HepG2 (cell line): ENCODE measurements around the gene WRAP73.

ENCODE experiments used
- ARNT ChIP-seq: fragments of 450-650 bp; IDR thresholded peaks from 2 replicates; pipeline ENCODE4 v1.6.1; 2017
- CEBPZ ChIP-seq: IDR thresholded peaks from 2 replicates; pipeline ENCODE4 v1.6.1; 2012; ENCODE audit warnings: low read length, improper control_type of control experiment
- CTCF ChIP-seq: sonication (generic); formaldehyde crosslinking; IDR thresholded peaks from 2 replicates; pipeline ENCODE4 v1.5.0; 2020; ENCODE audit warnings: mild to moderate bottlenecking, missing genetic modification reagents, moderate library complexity
- ELF1 ChIP-seq: sonication (generic); formaldehyde crosslinking; IDR thresholded peaks from 2 replicates; pipeline ENCODE4 v1.4.0; 2020; ENCODE audit warnings: missing genetic modification reagents
- ESRRA ChIP-seq: sonication (generic); formaldehyde crosslinking; IDR thresholded peaks from 2 replicates; pipeline ENCODE4 v1.5.1; 2020; ENCODE audit warnings: mild to moderate bottlenecking, low read depth, missing genetic modification reagents
- ETV6 ChIP-seq: sonication (generic); formaldehyde crosslinking; conservative IDR thresholded peaks from 2 replicates; pipeline ENCODE4 v1.4.0; 2020; ENCODE audit warnings: missing genetic modification reagents
- EZH2 ChIP-seq: conservative IDR thresholded peaks from 2 replicates; pipeline ENCODE4 v1.6.1; 2012; ENCODE audit warnings: mild to moderate bottlenecking, low read depth, low read length, moderate library complexity
- NFKBIZ ChIP-seq: IDR thresholded peaks from 2 replicates; pipeline ENCODE4 v1.6.1; 2018; ENCODE audit warnings: missing genetic modification reagents, missing compliant biosample characterization
- POLR2A ChIP-seq, 2 experiments: IDR thresholded peaks; 2 replicates each; pipeline ENCODE4 v1.6.1; 2011; ENCODE audit warnings: low read depth in 2 of 2, low read length in 2 of 2, mild to moderate bottlenecking in 1 of 2, moderate library complexity in 1 of 2; ENCODE audit not compliant: insufficient read depth in 1 of 2
- USF2 ChIP-seq, 2 experiments: sonication (generic) in 1 of 2; formaldehyde crosslinking in 1 of 2; IDR thresholded peaks; 2 replicates each; pipeline versions ENCODE4 v1.5.1 to v1.6.1; 2011 to 2020; ENCODE audit warnings: borderline replicate concordance in 1 of 2, low read depth in 1 of 2, low read length in 1 of 2, mild to moderate bottlenecking in 1 of 2, missing genetic modification reagents in 1 of 2, moderate library complexity in 1 of 2
- ZSCAN5A ChIP-seq: sonication (generic); formaldehyde crosslinking; IDR thresholded peaks from 2 replicates; pipeline ENCODE4 v1.8.0; 2022; ENCODE audit warnings: mild to moderate bottlenecking, missing genetic modification reagents, borderline replicate concordance

DNA sequence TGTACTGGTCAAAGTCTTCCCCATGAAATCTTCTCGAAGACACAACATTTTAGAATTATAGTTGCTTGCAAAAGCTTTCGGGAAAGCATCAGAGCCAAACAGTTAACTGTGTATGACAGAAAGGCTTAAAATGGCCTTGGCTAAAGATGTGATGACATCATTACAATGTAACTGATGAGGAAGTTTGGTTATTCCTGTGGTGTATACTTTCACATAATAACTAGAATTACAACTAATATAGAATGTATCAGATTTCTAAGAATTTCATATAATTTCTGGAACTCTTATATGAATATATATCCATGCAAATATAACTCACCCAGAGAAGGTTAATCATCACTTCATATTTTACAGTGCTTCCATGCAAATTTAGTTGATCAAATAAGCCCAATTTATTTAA lies 10.8 kb upstream of the WRAP73 start:
- TF ChIP-seq ZSCAN5A, result no peak
- no peak for TF ChIP-seq ELF1 (CRISPR knock-in tag)
- no peak for TF ChIP-seq CEBPZ
- no peak for TF ChIP-seq ETV6 (CRISPR knock-in tag)
- TF ChIP-seq EZH2, result no peak
- TF ChIP-seq POLR2A (IDR thresholded peaks at IDR 0.05; ENCODE audit: insufficient read depth in 1 of 2, low read depth in 2 of 2, low read length in 2 of 2), result no peak
- TF ChIP-seq USF2 (IDR thresholded peaks at IDR 0.05; ENCODE audit: low read depth, low read length), result no peak
- TF ChIP-seq USF2 (CRISPR knock-in tag; IDR thresholded peaks at IDR 0.05; ENCODE audit: borderline replicate concordance), result no peak
- TF ChIP-seq ARNT, result no peak
- TF ChIP-seq ESRRA (CRISPR knock-in tag), result no peak
- no peak for TF ChIP-seq NFKBIZ (CRISPR knock-in tag)
- TF ChIP-seq CTCF, result no peak
